Cerebellar nuclear complex (tissue), 1 donor: Measurements from ENCODE around the gene SLC44A4.
A peak's percentile ranks its signal among the peaks of the same experiment; 100 is the strongest.
"Not testable (repeated sequence)": the region's sequence is repeated elsewhere in the genome, so short reads cannot be mapped to it uniquely, and the experiment has no call there.

Source experiments
- DNase-seq, 2 experiments: peaks; one replicate each; lab custom pipeline; 2025; lab: John Stamatoyannopoulos, UW

Gene SLC44A4

GRCh38 chr6:31858707-31859106 is 20.1 kb downstream of the SLC44A4 start:
- no peak for DNase-seq

GRCh38 chr6:31857774-31858173 is 21.0 kb downstream of the SLC44A4 start:
- not testable (repeated sequence) for DNase-seq

- not testable (repeated sequence) for DNase-seq
Observed at GRCh38 chr6:31851980-31852718, 26.6 kb downstream of the SLC44A4 start.

GRCh38 chr6:31851485-31851832 is 27.3 kb downstream of the SLC44A4 start:
- no peak for DNase-seq

GRCh38 chr6:31850765-31851484 is 27.9 kb downstream of the SLC44A4 start:
- DNase-seq: no peak

GRCh38 chr6:31847276-31847978 is 31.4 kb downstream of the SLC44A4 start:
- DNase-seq: no peak

GRCh38 chr6:31844507-31844906 is 34.3 kb downstream of the SLC44A4 start:
- DNase-seq: no peak

GRCh38 chr6:31842053-31842452 is 36.7 kb downstream of the SLC44A4 start:
- DNase-seq: no peak

- DNase-seq: not testable (repeated sequence)
Observed at GRCh38 chr6:31839779-31840126, 39.0 kb downstream of the SLC44A4 start.

GRCh38 chr6:31838968-31839367 is 39.8 kb downstream of the SLC44A4 start:
- DNase-seq: no peak

GRCh38 chr6:31838114-31838553 is 40.7 kb downstream of the SLC44A4 start:
- not testable (repeated sequence) for DNase-seq

GRCh38 chr6:31837369-31838113 is 41.3 kb downstream of the SLC44A4 start:
- DNase-seq: no peak

GRCh38 chr6:31836474-31837368 is 42.1 kb downstream of the SLC44A4 start:
- no peak for DNase-seq

GRCh38 chr6:31836047-31836473 is 42.7 kb downstream of the SLC44A4 start:
- no peak for DNase-seq

- peak in 1 of 2 experiments; percentile 48 for DNase-seq
Observed at GRCh38 chr6:31834367-31835250, 44.2 kb downstream of the SLC44A4 start.

GRCh38 chr6:31831350-31832215 is 47.2 kb downstream of the SLC44A4 start:
- no peak for DNase-seq

- no peak for DNase-seq
Observed at GRCh38 chr6:31830886-31831335, 47.9 kb downstream of the SLC44A4 start.

- DNase-seq: peak in 1 of 2 experiments; percentile 25
Observed at GRCh38 chr6:31829633-31830283, 49.0 kb downstream of the SLC44A4 start.
